HEK293T (cell line): ENCODE data around the gene CORO1C.

ENCODE experiments used
- CTCF ChIA-PET: fragments of 350-600 bp; formaldehyde crosslinking; extraction: SDS; loops from one replicate; lab custom pipeline; 2021; ENCODE audit warnings: antibody characterized with exemption, inconsistent platforms; lab: Yijun Ruan, JAX
- POLR2A ChIA-PET: fragments of 350-600 bp; formaldehyde crosslinking; extraction: SDS; loops from one replicate; lab custom pipeline; 2020; ENCODE audit warnings: antibody characterized with exemption, inconsistent platforms; lab: Yijun Ruan, JAX
- DNase-seq: peaks from one replicate; pipeline ENCODE4 v3.0.0; 2012; ENCODE audit warnings: mixed read lengths; ENCODE audit errors: extremely low spot score
- ARNT ChIP-seq: fragments of 450-650 bp; IDR thresholded peaks from 2 replicates; pipeline ENCODE4 v1.6.1; 2017; ENCODE audit warnings: mild to moderate bottlenecking
- BHLHE40 ChIP-seq: fragments of 450-650 bp; IDR thresholded peaks from 2 replicates; pipeline ENCODE4 v1.6.1; 2016; ENCODE audit warnings: mild to moderate bottlenecking, moderate library complexity, borderline replicate concordance
- CTBP1 ChIP-seq: fragments of 450-650 bp; IDR thresholded peaks from 2 replicates; pipeline ENCODE4 v1.6.1; 2016; ENCODE audit warnings: borderline replicate concordance
- ELF4 ChIP-seq: fragments of 450-650 bp; IDR thresholded peaks from 2 replicates; pipeline ENCODE4 v1.6.1; 2017; ENCODE audit warnings: antibody characterized with exemption
- FOXA1 ChIP-seq: fragments of 450-650 bp; IDR thresholded peaks from 2 replicates; pipeline ENCODE4 v1.6.1; 2016; ENCODE audit warnings: mild to moderate bottlenecking
- FOXK2 ChIP-seq: fragments of 450-650 bp; IDR thresholded peaks from 2 replicates; pipeline ENCODE4 v1.6.1; 2016; ENCODE audit warnings: mild to moderate bottlenecking
- FOXM1 ChIP-seq: fragments of 450-650 bp; IDR thresholded peaks from 2 replicates; pipeline ENCODE4 v1.6.1; 2017; ENCODE audit warnings: mild to moderate bottlenecking, borderline replicate concordance
- HDGF ChIP-seq: fragments of 450-650 bp; IDR thresholded peaks from 2 replicates; pipeline ENCODE4 v1.6.1; 2017; ENCODE audit warnings: antibody characterized with exemption, borderline replicate concordance
- L3MBTL2 ChIP-seq: fragments of 450-650 bp; conservative IDR thresholded peaks from 2 replicates; pipeline ENCODE4 v1.6.1; 2016; ENCODE audit warnings: mild to moderate bottlenecking
- LEF1 ChIP-seq: fragments of 450-650 bp; IDR thresholded peaks from 2 replicates; pipeline ENCODE4 v1.6.1; 2017; ENCODE audit warnings: mild to moderate bottlenecking, borderline replicate concordance
- NFRKB ChIP-seq: fragments of 450-650 bp; IDR thresholded peaks from 2 replicates; pipeline ENCODE4 v1.6.1; 2016; ENCODE audit warnings: mild to moderate bottlenecking, moderate library complexity
- PKNOX1 ChIP-seq: fragments of 450-650 bp; IDR thresholded peaks from 2 replicates; pipeline ENCODE4 v1.6.1; 2016
- SP1 ChIP-seq: fragments of 450-650 bp; IDR thresholded peaks from 2 replicates; pipeline ENCODE4 v1.6.1; 2017
- SUZ12 ChIP-seq: fragments of 450-650 bp; IDR thresholded peaks from 2 replicates; pipeline ENCODE4 v1.6.1; 2016; ENCODE audit warnings: mild to moderate bottlenecking
- TARDBP ChIP-seq: fragments of 450-650 bp; IDR thresholded peaks from 2 replicates; pipeline ENCODE4 v1.6.1; 2016
- ZNF384 ChIP-seq: fragments of 450-650 bp; IDR thresholded peaks from 2 replicates; pipeline ENCODE4 v1.6.1; 2016

CORO1C gene

GRCh38 chr12:108750526-108750925 lies 19.2 kb upstream of the CORO1C start:
- TF ChIP-seq HDGF (no peak), PKNOX1 (no peak), FOXA1 (no peak), FOXM1 (no peak), ZNF384 (no peak), CTBP1 (no peak), LEF1 (no peak), SP1 (no peak), TARDBP (no peak), ARNT (no peak), ELF4 (no peak), BHLHE40 (no peak), L3MBTL2 (no peak), NFRKB (no peak)
- POLR2A ChIA-PET: no interaction called here
- CTCF ChIA-PET: no interaction called here
- DNase-seq: no peak

GRCh38 chr12:108747563-108747962 lies 16.2 kb upstream of the CORO1C start:
- ChIA-PET POLR2A (no interaction called here), CTCF (no interaction called here)
- DNase-seq: no peak
- TF ChIP-seq BHLHE40 (no peak), NFRKB (no peak), ZNF384 (no peak), HDGF (no peak), ELF4 (no peak), TARDBP (no peak), LEF1 (no peak), PKNOX1 (no peak), FOXM1 (no peak), SP1 (no peak), SUZ12 (no peak), FOXK2 (no peak), L3MBTL2 (no peak)

GRCh38 chr12:108745641-108746040 lies 14.3 kb upstream of the CORO1C start:
- TF ChIP-seq HDGF: no peak
- no peak for DNase-seq
- ChIA-PET POLR2A (no interaction called here), CTCF (no interaction called here)

GRCh38 chr12:108744021-108744897 lies 12.9 kb upstream of the CORO1C start:
- POLR2A ChIA-PET: no interaction called here
- TF ChIP-seq TARDBP: no peak
- TF ChIP-seq PKNOX1: peak; percentile 56
- TF ChIP-seq HDGF: no peak
- TF ChIP-seq FOXM1: no peak
- TF ChIP-seq ARNT: no peak
- TF ChIP-seq BHLHE40: no peak
- no peak for TF ChIP-seq FOXA1
- DNase-seq: no peak
- CTCF ChIA-PET: interaction anchor here (0.7 kb wide), 1 partner anchor 351 kb away, joined by 3 read pairs; no protein-coding TSS in a partner anchor

GRCh38 chr12:108738170-108738569 lies 6.9 kb upstream of the CORO1C start:
- ChIA-PET CTCF (no interaction called here), POLR2A (interaction anchor here (0.6 kb wide), 1 partner anchor 148 kb away, joined by 3 read pairs; no protein-coding TSS in a partner anchor)
- no peak for TF ChIP-seq HDGF
- no peak for TF ChIP-seq CTBP1
- TF ChIP-seq FOXA1: no peak
- TF ChIP-seq FOXM1: no peak
- TF ChIP-seq BHLHE40: no peak
- no peak for TF ChIP-seq L3MBTL2
- no peak for TF ChIP-seq TARDBP
- no peak for TF ChIP-seq NFRKB
- TF ChIP-seq LEF1: no peak
- no peak for DNase-seq

- DNase-seq: no peak
- no peak for TF ChIP-seq TARDBP
- TF ChIP-seq PKNOX1: peak; percentile 16; the same call in 1 of the 2 replicates
- no peak for TF ChIP-seq FOXA1
- TF ChIP-seq LEF1: no peak
- no peak for TF ChIP-seq ELF4
- ChIA-PET CTCF (no interaction called here), POLR2A (no interaction called here)
Observed at GRCh38 chr12:108735855-108736254, 4.5 kb upstream of the CORO1C start.
